ENCODE results near the gene SLC6A8. TPM values are rescaled to one million over a fixed set of nuclear protein-coding genes. Genes with fewer than 3 reads are reported as not detected.

The SLC6A8 gene
- total and polyA plus RNA-seq, 11 donors: 113 to 241 (median 179) TPM

GRCh38 chrX:153706799-153707198, 19.1 kb downstream of the SLC6A8 start:
- WGBS, 4 donors: 54 to 72% (median 71%) methylated on average over 9 of the region's 9 CpGs
- Histone ChIP-seq H3K4me1 (peaks cover 0 to 31% (median 4%) of the 10 kb centered on the region in 12 donors), H3K27me3 (no peaks in the 10 kb centered on the region), H3K9me3 (no peaks in the 10 kb centered on the region), H3K4me3 (peak overlapping the region in 5 of 12 donors; percentile 40 to 49 (median 44)), H3K36me3 (peaks cover 0 to 32% (median 3%) of the 10 kb centered on the region in 9 donors), H3K27ac (peak overlapping the region in 10 of 12 donors; percentile 60 to 87 (median 78))
- intact Hi-C loops (cut with DNase I): no loop called here
- TF ChIP-seq POLR2A (IDR thresholded peaks at IDR 0.05) (no peak), CTCF (IDR thresholded peaks at IDR 0.05) (no peak)
- ATAC-seq (peak in 3 of 4 donors; percentile 11 to 48 (median 32)), DNase-seq (peak in 1 of 5 donors; percentile 55)

DNA sequence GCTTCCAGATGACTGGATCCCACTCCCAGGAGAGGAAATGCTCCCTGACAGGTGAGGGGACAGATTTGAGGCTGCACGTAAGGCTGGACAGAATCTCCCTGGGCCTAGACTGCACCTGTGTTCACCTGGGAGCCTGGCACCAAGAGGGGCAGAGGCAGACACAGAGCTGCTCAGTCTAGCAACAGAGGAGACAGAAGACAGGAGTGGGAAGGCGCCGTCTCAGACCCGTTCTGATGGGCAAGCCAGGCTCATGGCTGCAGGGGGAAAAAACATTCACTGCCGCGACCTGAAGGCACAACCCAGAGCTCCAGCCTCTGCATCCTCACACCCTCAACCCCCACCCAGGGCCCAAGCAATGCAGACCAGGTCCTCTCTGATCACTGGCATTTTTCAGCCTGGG, 19.7 kb downstream of the SLC6A8 start:
- H3K4me3 ChIP-seq: peak overlapping the region in 4 of 12 donors; percentile 21 to 46 (median 43)
- DNase-seq (no peak), ATAC-seq (no peak)
- no peaks in the 10 kb centered on the region for H3K27me3 ChIP-seq
- WGBS, 4 donors: 64 to 83% (median 78%) methylated on average over 6 of the region's 6 CpGs
- H3K27ac ChIP-seq: peak overlapping the region in 8 of 12 donors; percentile 4 to 87 (median 82)
- intact Hi-C loops (cut with DNase I): no loop called here
- no peak for TF ChIP-seq POLR2A (IDR thresholded peaks at IDR 0.05)
- TF ChIP-seq CTCF (IDR thresholded peaks at IDR 0.05): no peak
- no peaks in the 10 kb centered on the region for H3K9me3 ChIP-seq
- H3K4me1 ChIP-seq: peaks cover 0 to 31% (median 4%) of the 10 kb centered on the region in 12 donors
- peaks cover 0 to 32% (median 0%) of the 10 kb centered on the region in 9 donors for H3K36me3 ChIP-seq

DNA sequence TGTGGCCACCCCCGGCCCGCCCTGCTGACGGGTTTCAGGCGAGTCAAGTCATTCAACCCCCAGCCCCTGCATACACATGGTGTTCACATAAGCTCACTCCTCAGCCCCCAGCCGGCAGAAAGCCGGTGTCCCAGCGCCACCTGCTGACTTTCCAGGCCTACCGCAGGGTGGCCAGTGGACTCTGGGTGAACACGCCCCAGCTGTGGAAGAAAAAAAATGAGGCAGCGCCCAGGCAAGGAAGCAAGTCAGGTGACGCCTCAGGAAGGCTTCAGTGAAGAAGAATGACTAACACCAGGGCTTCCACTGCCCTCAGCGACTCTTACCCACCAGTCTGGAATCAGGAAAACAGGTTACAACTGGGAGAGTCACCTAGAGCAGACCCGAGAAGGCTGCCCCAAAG, 20.7 kb downstream of the SLC6A8 start:
- WGBS, 4 donors: 26 to 32% (median 28%) methylated on average over 12 to 13 of the region's 13 CpGs

More for the DNA sequence above, 20.7 kb downstream of the SLC6A8 start:
- no peaks in the 10 kb centered on the region for H3K27me3 ChIP-seq
- TF ChIP-seq CTCF (IDR thresholded peaks at IDR 0.05) (peak; percentile 25 to 70 (median 52)), POLR2A (IDR thresholded peaks at IDR 0.05) (no peak)
- DNase-seq (peak; percentile 56 to 75 (median 71)), ATAC-seq (peak; percentile 61 to 75 (median 64))
- no peaks in the 10 kb centered on the region for H3K9me3 ChIP-seq
- peak overlapping the region in 2 of 12 donors; percentile 12 to 83 for H3K27ac ChIP-seq
- H3K4me1 ChIP-seq: peaks cover 0 to 22% (median 1%) of the 10 kb centered on the region in 12 donors
- H3K36me3 ChIP-seq: peaks cover 0 to 38% (median 1%) of the 10 kb centered on the region in 9 donors
- intact Hi-C loops (cut with DNase I): loop anchor here in 1 of 10 donors (1.0 kb wide), 1 partner anchor 21 kb away; the partner anchor contains the start of gene SLC6A8
- H3K4me3 ChIP-seq: no peak overlapping the region

Data from heart left ventricle (tissue), 16 donors.